Left lung (tissue), 10 donors: ENCODE measurements around the gene FARP1. TPM values are rescaled to one million over a fixed set of nuclear protein-coding genes. Genes with fewer than 3 reads are reported as not detected.

ENCODE experiments used
- ATAC-seq: fragments of 200-7000 bp; cut with Tn5 transposase; one replicate; pipeline ENCODE4 v1.9.1; 2020; ENCODE audit warnings: moderate library complexity
- DNase-seq, 4 donors: peaks; one replicate each; pipeline ENCODE4 v3.0.0-alpha.2; 2013 to 2020
- H3K27ac ChIP-seq, 2 donors: fragments of 200-600 bp; sonication (generic) in 1 of 2; one replicate each; pipeline versions ENCODE4 v1.5.0 to v1.8.0; 2020 to 2021
- H3K27me3 ChIP-seq, 2 donors: fragments of 200-600 bp; sonication (generic) in 1 of 2; one replicate each; pipeline versions ENCODE4 v1.5.0 to v1.8.0; 2020 to 2021
- H3K36me3 ChIP-seq, 2 donors: fragments of 200-600 bp; sonication (generic) in 1 of 2; one replicate each; pipeline versions ENCODE4 v1.5.0 to v1.8.0; 2020 to 2021
- H3K4me1 ChIP-seq, 2 donors: fragments of 200-600 bp; one replicate each; pipeline ENCODE4 v1.8.0; 2021
- H3K4me3 ChIP-seq, 2 donors: fragments of 200-600 bp; sonication (generic) in 1 of 2; one replicate each; pipeline versions ENCODE4 v1.5.0 to v1.8.0; 2020 to 2021; ENCODE audit warnings: mild to moderate bottlenecking in 1 of 2
- H3K9me3 ChIP-seq, 2 donors: fragments of 200-600 bp; sonication (generic) in 1 of 2; one replicate each; pipeline versions ENCODE4 v1.5.0 to v1.8.0; 2020 to 2021
- intact Hi-C, 2 donors: fragments of 100-400 bp; cut with DNase I; formaldehyde crosslinking; loops; one replicate each; pipeline versions ENCODE4 v1.11.2 to v1.14.2; 2022
- polyA plus RNA-seq, 6 donors: library from polyadenylated mRNA; unstranded; fragments of 120-200 nt; gene quantifications; one replicate each; pipeline ENCODE4 v1.2.1, GENCODE V29; 2013; ENCODE audit not compliant: insufficient read length in 6 of 6
- total RNA-seq, 2 donors: library from RNA; stranded (reverse); fragmentation: NEBNext Ultra II Directional; extraction: Animal tissue kit (Norgen Biotek cat#: 25700); gene quantifications; one replicate each; pipeline ENCODE4 v1.2.1, GENCODE V29; 2021
- TF ChIP-seq, protein P1 (sequence below), 2 donors: fragments of 200-600 bp; sonication (generic) in 1 of 2; IDR thresholded peaks; one replicate each; pipeline versions ENCODE4 v1.5.0 to v1.8.0; 2021; ENCODE audit warnings: antibody characterized with exemption in 2 of 2
- donor health status: DM: no; HTN: yes; CAD: no.
- donor health status: DM: no; HTN: no; CAD: no.

Gene FARP1
- total and polyA plus RNA-seq, 8 donors = 78.9 to 142 (median 132) TPM

DNA sequence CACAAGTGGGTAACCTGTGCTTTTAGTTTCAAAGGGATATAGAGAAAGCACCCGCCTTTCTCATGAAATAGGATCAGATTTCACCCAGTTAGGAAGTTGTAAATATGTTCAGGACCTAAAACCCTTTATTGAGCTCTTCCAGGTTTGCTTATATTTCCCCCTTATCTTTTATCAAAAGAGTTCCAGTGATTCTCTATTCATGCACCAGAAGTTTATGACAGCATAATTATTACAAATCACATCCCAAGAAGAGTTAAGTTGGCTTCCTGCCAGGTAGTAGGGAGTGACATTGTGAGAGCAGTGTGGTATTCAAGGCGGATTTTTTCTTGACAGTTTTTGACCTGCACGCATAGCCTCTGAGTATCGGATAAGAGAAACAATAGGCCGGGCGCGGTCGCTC lies 243.7 kb downstream of the FARP1 start:
- H3K4me3 ChIP-seq = no peak overlapping the region
- no peaks in the 10 kb centered on the region for H3K9me3 ChIP-seq
- ATAC-seq (peak; percentile 32), DNase-seq (peak in 1 of 4 donors; percentile 33)
- H3K27ac ChIP-seq = no peak overlapping the region
- no peaks in the 10 kb centered on the region for H3K27me3 ChIP-seq
- intact Hi-C loops = no loop called here
- H3K4me1 ChIP-seq = no peaks in the 10 kb centered on the region
- TF ChIP-seq, protein P1, sequence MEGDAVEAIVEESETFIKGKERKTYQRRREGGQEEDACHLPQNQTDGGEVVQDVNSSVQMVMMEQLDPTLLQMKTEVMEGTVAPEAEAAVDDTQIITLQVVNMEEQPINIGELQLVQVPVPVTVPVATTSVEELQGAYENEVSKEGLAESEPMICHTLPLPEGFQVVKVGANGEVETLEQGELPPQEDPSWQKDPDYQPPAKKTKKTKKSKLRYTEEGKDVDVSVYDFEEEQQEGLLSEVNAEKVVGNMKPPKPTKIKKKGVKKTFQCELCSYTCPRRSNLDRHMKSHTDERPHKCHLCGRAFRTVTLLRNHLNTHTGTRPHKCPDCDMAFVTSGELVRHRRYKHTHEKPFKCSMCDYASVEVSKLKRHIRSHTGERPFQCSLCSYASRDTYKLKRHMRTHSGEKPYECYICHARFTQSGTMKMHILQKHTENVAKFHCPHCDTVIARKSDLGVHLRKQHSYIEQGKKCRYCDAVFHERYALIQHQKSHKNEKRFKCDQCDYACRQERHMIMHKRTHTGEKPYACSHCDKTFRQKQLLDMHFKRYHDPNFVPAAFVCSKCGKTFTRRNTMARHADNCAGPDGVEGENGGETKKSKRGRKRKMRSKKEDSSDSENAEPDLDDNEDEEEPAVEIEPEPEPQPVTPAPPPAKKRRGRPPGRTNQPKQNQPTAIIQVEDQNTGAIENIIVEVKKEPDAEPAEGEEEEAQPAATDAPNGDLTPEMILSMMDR (IDR thresholded peaks at IDR 0.05) = no peak
- peaks cover 0 to 12% of the 10 kb centered on the region in 2 donors for H3K36me3 ChIP-seq

DNA sequence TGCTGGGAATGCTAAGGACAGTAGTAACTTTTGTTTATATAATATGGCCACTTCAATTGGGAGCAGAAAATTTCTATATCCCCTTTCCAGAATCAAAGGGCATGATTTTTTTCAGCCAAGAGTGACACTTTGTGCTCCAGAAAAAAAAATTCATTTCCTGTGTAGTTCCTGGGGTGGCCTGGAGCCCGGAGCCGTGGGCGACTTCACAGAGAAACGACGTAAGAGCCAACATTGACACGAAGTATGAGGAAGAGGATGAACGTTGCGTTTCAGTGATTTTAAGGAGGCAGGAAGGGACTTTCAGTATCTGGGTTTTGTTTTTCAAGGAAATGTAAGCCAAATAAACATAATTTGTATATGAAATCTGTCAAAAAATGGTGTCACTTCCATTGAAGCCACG lies 246.4 kb downstream of the FARP1 start:
- H3K4me3 ChIP-seq = no peak overlapping the region
- ATAC-seq (no peak), DNase-seq (no peak)
- H3K4me1 ChIP-seq = no peaks in the 10 kb centered on the region
- no peak overlapping the region for H3K27ac ChIP-seq
- peaks cover 0 to 22% of the 10 kb centered on the region in 2 donors for H3K36me3 ChIP-seq
- TF ChIP-seq, protein P1 (IDR thresholded peaks at IDR 0.05) = no peak
- no peaks in the 10 kb centered on the region for H3K27me3 ChIP-seq
- H3K9me3 ChIP-seq = no peaks in the 10 kb centered on the region
- intact Hi-C loops = no loop called here

DNA sequence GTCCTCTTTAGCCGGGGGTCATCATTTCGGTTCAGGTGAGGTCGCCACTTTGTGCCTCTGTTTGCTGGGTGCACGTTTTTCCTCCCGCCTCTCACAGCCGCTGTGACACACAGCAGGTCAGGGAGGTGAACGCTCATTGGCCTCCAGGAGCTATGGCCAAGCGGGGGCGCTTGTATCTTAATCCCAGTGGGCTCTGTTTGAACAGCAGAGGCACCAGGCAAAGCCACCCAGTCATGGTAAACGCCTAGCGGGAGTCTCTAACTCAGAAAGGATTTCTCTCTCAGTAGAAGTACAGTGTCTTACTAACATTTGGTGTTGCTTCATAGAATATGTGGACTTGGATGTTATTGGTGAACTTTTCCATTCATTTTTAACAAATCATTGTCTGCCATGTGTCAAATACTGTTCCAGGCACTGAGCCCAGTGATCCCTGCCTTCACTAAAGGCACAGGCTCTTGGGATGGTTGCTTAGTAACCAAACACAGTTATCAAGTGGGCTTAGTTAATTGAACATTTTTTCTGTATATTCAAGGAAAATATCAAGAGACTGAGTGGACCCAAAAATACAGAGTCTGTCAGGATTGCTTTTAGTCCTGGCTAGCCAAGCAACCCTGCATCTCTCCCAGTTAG lies 247.3 kb downstream of the FARP1 start:
- no peaks in the 10 kb centered on the region for H3K9me3 ChIP-seq
- peak; percentile 11 for ATAC-seq
- no peak overlapping the region for H3K27ac ChIP-seq
- TF ChIP-seq, protein P1 (IDR thresholded peaks at IDR 0.05) = no peak
- H3K27me3 ChIP-seq = no peaks in the 10 kb centered on the region
- DNase-seq = peak in 1 of 4 donors; percentile 60
- intact Hi-C loops = no loop called here
- H3K4me3 ChIP-seq = no peak overlapping the region
- no peaks in the 10 kb centered on the region for H3K4me1 ChIP-seq
- H3K36me3 ChIP-seq = peaks cover 0 to 31% of the 10 kb centered on the region in 2 donors

DNA sequence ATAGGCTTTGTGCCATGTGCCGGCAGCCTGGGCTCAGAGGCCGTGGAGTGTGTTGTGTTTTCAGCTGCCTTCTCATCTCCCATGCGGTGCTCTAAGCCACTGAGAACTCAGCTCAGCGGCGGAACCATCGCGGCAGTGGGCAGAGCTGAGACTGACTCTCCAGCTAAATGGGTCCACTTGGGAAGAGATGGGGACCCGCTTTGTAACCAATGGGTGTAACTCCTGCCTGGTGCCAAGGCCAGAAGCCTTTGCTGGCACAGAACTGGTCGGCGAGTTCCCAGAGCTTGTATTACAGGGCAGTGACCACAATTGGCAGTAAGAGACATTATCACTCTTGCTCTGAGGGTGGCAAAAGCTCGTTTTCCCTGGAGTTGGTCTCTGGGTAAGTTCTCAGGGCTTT lies 251.0 kb downstream of the FARP1 start:
- DNase-seq = no peak
- TF ChIP-seq, protein P1 (IDR thresholded peaks at IDR 0.05) = no peak
- intact Hi-C loops = no loop called here
- Histone ChIP-seq H3K36me3 (peaks cover 0 to 34% of the 10 kb centered on the region in 2 donors), H3K4me1 (no peaks in the 10 kb centered on the region), H3K9me3 (no peaks in the 10 kb centered on the region), H3K27ac (no peak overlapping the region), H3K4me3 (no peak overlapping the region), H3K27me3 (no peaks in the 10 kb centered on the region)
- ATAC-seq = no peak

DNA sequence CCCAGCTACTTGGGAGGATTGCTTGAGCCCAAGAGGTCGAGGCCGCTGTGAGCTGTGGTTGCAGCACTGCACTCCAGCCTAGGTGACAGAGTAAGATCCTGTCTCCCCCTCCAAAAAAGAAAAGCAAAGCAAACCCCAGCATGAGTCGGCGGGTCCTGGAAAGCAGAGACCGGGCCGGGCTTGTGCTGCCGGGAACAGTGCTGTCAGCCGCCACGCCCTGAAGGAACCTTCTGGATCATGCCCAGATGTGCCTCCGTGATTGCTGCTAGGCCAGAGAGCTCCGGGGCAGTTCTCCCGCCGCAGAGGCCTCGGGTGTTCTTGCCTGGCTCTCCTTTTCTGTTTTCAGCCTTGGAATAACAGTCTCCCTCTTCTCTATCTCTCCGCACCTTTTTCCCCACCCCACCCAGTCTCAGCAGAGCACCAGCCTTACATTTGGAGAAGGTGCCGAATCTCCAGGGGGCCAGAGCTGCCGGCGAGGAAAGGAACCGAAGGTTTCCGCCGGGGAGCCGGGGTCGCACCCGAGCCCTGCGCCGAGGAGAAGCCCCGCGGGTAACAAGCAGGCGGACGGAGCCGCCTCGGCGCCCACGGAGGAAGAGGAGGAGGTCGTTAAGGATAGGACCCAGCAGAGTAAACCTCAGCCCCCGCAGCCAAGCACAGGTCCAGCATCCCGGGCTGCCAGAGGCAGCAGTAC lies 252.1 kb downstream of the FARP1 start:
- no peaks in the 10 kb centered on the region for H3K9me3 ChIP-seq
- no peak overlapping the region for H3K4me3 ChIP-seq
- H3K36me3 ChIP-seq = peaks cover 0 to 32% of the 10 kb centered on the region in 2 donors
- intact Hi-C loops = no loop called here
- H3K27me3 ChIP-seq = no peaks in the 10 kb centered on the region
- TF ChIP-seq, protein P1 (IDR thresholded peaks at IDR 0.05) = no peak
- ATAC-seq (no peak), DNase-seq (no peak)
- H3K27ac ChIP-seq = no peak overlapping the region
- H3K4me1 ChIP-seq = no peaks in the 10 kb centered on the region
